WTC11 (cell line): ENCODE data around the gene MYH14.

Experiments
- ATF2 ChIP-seq: sonication (generic); formaldehyde crosslinking; IDR thresholded peaks from 2 replicates; pipeline ENCODE4 v1.8.1; 2022; ENCODE audit warnings: low read depth, missing genetic modification reagents, borderline replicate concordance
- ATF3 ChIP-seq: sonication (generic); formaldehyde crosslinking; conservative IDR thresholded peaks from 2 replicates; pipeline ENCODE4 v1.8.1; 2022; ENCODE audit warnings: mild to moderate bottlenecking, missing genetic modification reagents
- CDX4 ChIP-seq: fragments of 250-450 bp; sonication (Bioruptor Pico); IDR thresholded peaks from 2 replicates; pipeline ENCODE4 v1.9.0; 2021; ENCODE audit warnings: moderate library complexity, mild to moderate bottlenecking, inconsistent platforms, borderline replicate concordance
- CTCF ChIP-seq: fragments of 200-600 bp; IDR thresholded peaks from 2 replicates; pipeline ENCODE4 v1.8.0; 2022; ENCODE audit warnings: antibody characterized with exemption
- EMX1 ChIP-seq: fragments of 250-450 bp; sonication (Bioruptor Pico); IDR thresholded peaks from 2 replicates; pipeline ENCODE4 v1.8.0; 2021; ENCODE audit warnings: mild to moderate bottlenecking
- FOXK1 ChIP-seq: sonication (generic); formaldehyde crosslinking; IDR thresholded peaks from 2 replicates; pipeline ENCODE4 v1.8.0; 2022; ENCODE audit warnings: mild to moderate bottlenecking, moderate library complexity, missing genetic modification reagents
- JUN ChIP-seq: sonication (generic); formaldehyde crosslinking; IDR thresholded peaks from 2 replicates; pipeline ENCODE4 v1.8.0; 2023; ENCODE audit warnings: mild to moderate bottlenecking, missing genetic modification reagents
- TCF7 ChIP-seq: sonication (generic); formaldehyde crosslinking; IDR thresholded peaks from 2 replicates; pipeline ENCODE4 v1.8.0; 2022; ENCODE audit warnings: mild to moderate bottlenecking, low read depth, missing genetic modification reagents, moderate library complexity
- TEAD1 ChIP-seq: sonication (generic); formaldehyde crosslinking; IDR thresholded peaks from 2 replicates; pipeline ENCODE4 v1.8.0; 2022; ENCODE audit warnings: mild to moderate bottlenecking, missing genetic modification reagents
- TEAD4 ChIP-seq: sonication (generic); formaldehyde crosslinking; IDR thresholded peaks from 2 replicates; pipeline ENCODE4 v1.8.0; 2022; ENCODE audit warnings: mild to moderate bottlenecking, missing genetic modification reagents
- ZNF138 ChIP-seq: sonication (generic); formaldehyde crosslinking; conservative IDR thresholded peaks from 2 replicates; pipeline ENCODE4 v1.8.1; 2022; ENCODE audit warnings: mild to moderate bottlenecking, moderate library complexity, missing genetic modification reagents
- ZNF281 ChIP-seq: sonication (generic); formaldehyde crosslinking; IDR thresholded peaks from 2 replicates; pipeline ENCODE4 v1.8.0; 2023; ENCODE audit warnings: mild to moderate bottlenecking, missing genetic modification reagents

- TF ChIP-seq JUN (CRISPR knock-in tag) = no peak
- no peak for TF ChIP-seq TEAD1 (CRISPR knock-in tag)
- TF ChIP-seq ZNF138 = no peak
- TF ChIP-seq CTCF = no peak
- no peak for TF ChIP-seq CDX4 (CRISPR knock-in tag)
- TF ChIP-seq ATF2 (CRISPR knock-in tag) = no peak
- no peak for TF ChIP-seq ZNF281 (CRISPR knock-in tag)
- TF ChIP-seq FOXK1 (CRISPR knock-in tag) = no peak
- TF ChIP-seq EMX1 (CRISPR knock-in tag) = no peak
- no peak for TF ChIP-seq TEAD4
- TF ChIP-seq ATF3 (CRISPR knock-in tag) = no peak
- no peak for TF ChIP-seq TCF7
These were observed 45.4 kb downstream of the MYH14 start for GRCh38 chr19:50248826-50249225.
